WTC11 (cell line): Measurements from ENCODE around the gene CPT1A.

ENCODE experiments used
- ATF2 ChIP-seq: sonication (generic); formaldehyde crosslinking; IDR thresholded peaks from 2 replicates; pipeline ENCODE4 v1.8.1; 2022; ENCODE audit warnings: low read depth, missing genetic modification reagents, borderline replicate concordance
- E2F1 ChIP-seq: sonication (generic); formaldehyde crosslinking; IDR thresholded peaks from 2 replicates; pipeline ENCODE4 v1.8.0; 2022; ENCODE audit warnings: mild to moderate bottlenecking, missing genetic modification reagents
- NFYB ChIP-seq: sonication (generic); formaldehyde crosslinking; conservative IDR thresholded peaks from 2 replicates; pipeline ENCODE4 v1.8.0; 2022; ENCODE audit warnings: low read depth, missing genetic modification reagents
- SP1 ChIP-seq: sonication (generic); formaldehyde crosslinking; conservative IDR thresholded peaks from 2 replicates; pipeline ENCODE4 v1.8.1; 2022; ENCODE audit warnings: missing genetic modification reagents
- ZBTB21 ChIP-seq: sonication (generic); formaldehyde crosslinking; IDR thresholded peaks from 2 replicates; pipeline ENCODE4 v1.8.1; 2023; ENCODE audit warnings: mild to moderate bottlenecking, missing genetic modification reagents, borderline replicate concordance
- TF ChIP-seq, protein P1 (sequence below): fragments of 200-600 bp; IDR thresholded peaks from 2 replicates; pipeline ENCODE4 v1.8.0; 2022; ENCODE audit warnings: antibody characterized with exemption
- TF ChIP-seq, protein P2 (sequence below): sonication (generic); formaldehyde crosslinking; IDR thresholded peaks from 2 replicates; pipeline ENCODE4 v1.8.1; 2022; ENCODE audit warnings: low read depth, mild to moderate bottlenecking, moderate library complexity, missing genetic modification reagents, borderline replicate concordance

- TF ChIP-seq, protein P1, sequence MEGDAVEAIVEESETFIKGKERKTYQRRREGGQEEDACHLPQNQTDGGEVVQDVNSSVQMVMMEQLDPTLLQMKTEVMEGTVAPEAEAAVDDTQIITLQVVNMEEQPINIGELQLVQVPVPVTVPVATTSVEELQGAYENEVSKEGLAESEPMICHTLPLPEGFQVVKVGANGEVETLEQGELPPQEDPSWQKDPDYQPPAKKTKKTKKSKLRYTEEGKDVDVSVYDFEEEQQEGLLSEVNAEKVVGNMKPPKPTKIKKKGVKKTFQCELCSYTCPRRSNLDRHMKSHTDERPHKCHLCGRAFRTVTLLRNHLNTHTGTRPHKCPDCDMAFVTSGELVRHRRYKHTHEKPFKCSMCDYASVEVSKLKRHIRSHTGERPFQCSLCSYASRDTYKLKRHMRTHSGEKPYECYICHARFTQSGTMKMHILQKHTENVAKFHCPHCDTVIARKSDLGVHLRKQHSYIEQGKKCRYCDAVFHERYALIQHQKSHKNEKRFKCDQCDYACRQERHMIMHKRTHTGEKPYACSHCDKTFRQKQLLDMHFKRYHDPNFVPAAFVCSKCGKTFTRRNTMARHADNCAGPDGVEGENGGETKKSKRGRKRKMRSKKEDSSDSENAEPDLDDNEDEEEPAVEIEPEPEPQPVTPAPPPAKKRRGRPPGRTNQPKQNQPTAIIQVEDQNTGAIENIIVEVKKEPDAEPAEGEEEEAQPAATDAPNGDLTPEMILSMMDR: no peak
- TF ChIP-seq ZBTB21 (CRISPR knock-in tag) (no peak), SP1 (no peak), ATF2 (no peak), E2F1 (CRISPR knock-in tag) (no peak), NFYB (CRISPR knock-in tag) (no peak)
- TF ChIP-seq, protein P2, sequence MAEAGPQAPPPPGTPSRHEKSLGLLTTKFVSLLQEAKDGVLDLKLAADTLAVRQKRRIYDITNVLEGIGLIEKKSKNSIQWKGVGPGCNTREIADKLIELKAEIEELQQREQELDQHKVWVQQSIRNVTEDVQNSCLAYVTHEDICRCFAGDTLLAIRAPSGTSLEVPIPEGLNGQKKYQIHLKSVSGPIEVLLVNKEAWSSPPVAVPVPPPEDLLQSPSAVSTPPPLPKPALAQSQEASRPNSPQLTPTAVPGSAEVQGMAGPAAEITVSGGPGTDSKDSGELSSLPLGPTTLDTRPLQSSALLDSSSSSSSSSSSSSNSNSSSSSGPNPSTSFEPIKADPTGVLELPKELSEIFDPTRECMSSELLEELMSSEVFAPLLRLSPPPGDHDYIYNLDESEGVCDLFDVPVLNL (CRISPR knock-in tag): no peak
Measured at GRCh38 chr11:68835749-68836148, 6.0 kb downstream of the CPT1A start.
